Measurements from ENCODE around the gene MRPL52. TPM values are rescaled to one million over a fixed set of nuclear protein-coding genes. Genes with fewer than 3 reads are reported as not detected.

MRPL52 gene
- total and polyA plus RNA-seq, 10 of the 15 experiments (the other 5 are each of a cell fraction or from before 2014, with no cell fraction given) = 51.7 to 541 (median 142) TPM

- RAD21 ChIA-PET (ENCODE audit: unreplicated experiment) = interaction anchor here (0.8 to 14.2 kb wide), 8 partner anchors 8 to 58 kb away, joined by 3 to 219 read pairs (median 4); partner anchors contain the start of gene SLC7A7
- SMC1A ChIA-PET (ENCODE audit: uncharacterized antibody, unreplicated experiment) = interaction anchor here (1.2 to 20.3 kb wide), 6 partner anchors 6 to 233 kb away, joined by 4 to 395 read pairs (median 27); partner anchors contain the start of genes OXA1L and SLC7A7
These were observed 26.1 kb upstream of the MRPL52 start for GRCh38 chr14:22803687-22803974.

More at GRCh38 chr14:22803687-22803974, 26.1 kb upstream of the MRPL52 start:
- Histone ChIP-seq H3K36me3 (ENCODE audit: control insufficient read depth in 2 of 2, insufficient read depth in 2 of 2, low read length in 1 of 2) (peaks cover 0 to 2% of the 10 kb centered on the region in 2 experiments; a peak in 2 of 4 replicates), H4K20me1 (ENCODE audit: control insufficient read depth, insufficient read depth) (no peaks in the 10 kb centered on the region), H3K27me3 (replicated peaks in 1 of 2; ENCODE audit: control insufficient read depth in 2 of 2, insufficient read depth in 2 of 2, low read length in 1 of 2) (no peaks in the 10 kb centered on the region), H3K27ac (ENCODE audit: control insufficient read depth, insufficient read depth) (peak overlapping the region; percentile 98), H3K79me2 (ENCODE audit: control insufficient read depth, insufficient read depth, low read length) (peaks cover 33% of the 10 kb centered on the region), H3K4me2 (ENCODE audit: control insufficient read depth, insufficient read depth) (peak overlapping the region; percentile 93), H3K4me3 (peak overlapping the region; percentile 61), H2AFZ (ENCODE audit: control insufficient read depth, low read depth, low read length) (no peak overlapping the region), H3K9ac (ENCODE audit: control insufficient read depth, insufficient read depth, low read length) (peak overlapping the region; percentile 72), H3K9me3 (replicated peaks; ENCODE audit: control insufficient read depth, insufficient read depth, low read length) (no peaks in the 10 kb centered on the region), H3K4me1 (ENCODE audit: control insufficient read depth, insufficient read depth, low read length) (peaks cover 53% of the 10 kb centered on the region)
- ChIA-PET CTCF (interaction anchor here (0.8 to 5.8 kb wide), 9 partner anchors 8 to 126 kb away, joined by 3 to 29 read pairs (median 4); no protein-coding TSS in a partner anchor), POLR2A (interaction anchor here (0.5 to 17.5 kb wide), 5 partner anchors 10 to 157 kb away, joined by 3 to 245 read pairs (median 11); partner anchors contain the start of gene SLC7A7)
- FAIRE-seq (no peak), DNase-seq (ENCODE audit: low read depth, low spot score) (no peak), ATAC-seq (peak; percentile 74)
- in situ Hi-C loops (cut with MboI) (no loop called here), intact Hi-C loops (cut with micrococcal nuclease; ENCODE audit: unreplicated experiment) (no loop called here)
- 1% methylated on average over 3 of the region's 3 CpGs for WGBS (ENCODE audit: insufficient coverage, insufficient replicate concordance, low lambda C conversion rate, missing lambda C conversion rate)
- TF ChIP-seq CBX3 (IDR thresholded peaks at IDR 0.05; ENCODE audit: borderline replicate concordance, low read depth) (no peak), IKZF1 (conservative IDR thresholded peaks at IDR 0.05) (no peak), POLR2AphosphoS5 (IDR thresholded peaks at IDR 0.05; ENCODE audit: low read length) (peak; percentile 49; the same call in 1 of the 2 replicates), POU2F2 (IDR thresholded peaks at IDR 0.05; ENCODE audit: borderline replicate concordance, low read depth, low read length) (0 out of 3 replicates have a peak, but pooled peaks have one; percentile 4), PRDM15 (CRISPR knock-in tag; IDR thresholded peaks at IDR 0.05) (no peak), TAF1 (IDR thresholded peaks at IDR 0.05; ENCODE audit: borderline replicate concordance, low read depth, low read length) (no peak), POLR2A (IDR thresholded peaks at IDR 0.05; ENCODE audit: low read depth, low read length) (peak; percentile 52; the same call in 1 of the 2 replicates), JUND (IDR thresholded peaks at IDR 0.05; ENCODE audit: low read depth, low read length) (no peak), YY1 (IDR thresholded peaks at IDR 0.05; ENCODE audit: low read depth, low read length) (0 out of 2 replicates have a peak, but pooled peaks have one; percentile 30), ZNF274 (IDR thresholded peaks at IDR 0.05; ENCODE audit: insufficient read depth, insufficient read length) (no peak), TCF12 (IDR thresholded peaks at IDR 0.05; ENCODE audit: low read depth, low read length) (0 out of 2 replicates have a peak, but pooled peaks have one; percentile 42), RUNX3 (IDR thresholded peaks at IDR 0.05; ENCODE audit: low read length) (no peak), ATF2 (IDR thresholded peaks at IDR 0.05; ENCODE audit: low read length) (no peak), MEF2B (IDR thresholded peaks at IDR 0.05; ENCODE audit: partially characterized antibody, poor library complexity, severe bottlenecking) (peak; percentile 6)
- TF ChIP-seq, protein P1, sequence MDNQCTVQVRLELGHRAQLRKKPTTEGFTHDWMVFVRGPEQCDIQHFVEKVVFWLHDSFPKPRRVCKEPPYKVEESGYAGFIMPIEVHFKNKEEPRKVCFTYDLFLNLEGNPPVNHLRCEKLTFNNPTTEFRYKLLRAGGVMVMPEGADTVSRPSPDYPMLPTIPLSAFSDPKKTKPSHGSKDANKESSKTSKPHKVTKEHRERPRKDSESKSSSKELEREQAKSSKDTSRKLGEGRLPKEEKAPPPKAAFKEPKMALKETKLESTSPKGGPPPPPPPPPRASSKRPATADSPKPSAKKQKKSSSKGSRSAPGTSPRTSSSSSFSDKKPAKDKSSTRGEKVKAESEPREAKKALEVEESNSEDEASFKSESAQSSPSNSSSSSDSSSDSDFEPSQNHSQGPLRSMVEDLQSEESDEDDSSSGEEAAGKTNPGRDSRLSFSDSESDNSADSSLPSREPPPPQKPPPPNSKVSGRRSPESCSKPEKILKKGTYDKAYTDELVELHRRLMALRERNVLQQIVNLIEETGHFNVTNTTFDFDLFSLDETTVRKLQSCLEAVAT (IDR thresholded peaks at IDR 0.05) = no peak
- TF ChIP-seq, protein P2, sequence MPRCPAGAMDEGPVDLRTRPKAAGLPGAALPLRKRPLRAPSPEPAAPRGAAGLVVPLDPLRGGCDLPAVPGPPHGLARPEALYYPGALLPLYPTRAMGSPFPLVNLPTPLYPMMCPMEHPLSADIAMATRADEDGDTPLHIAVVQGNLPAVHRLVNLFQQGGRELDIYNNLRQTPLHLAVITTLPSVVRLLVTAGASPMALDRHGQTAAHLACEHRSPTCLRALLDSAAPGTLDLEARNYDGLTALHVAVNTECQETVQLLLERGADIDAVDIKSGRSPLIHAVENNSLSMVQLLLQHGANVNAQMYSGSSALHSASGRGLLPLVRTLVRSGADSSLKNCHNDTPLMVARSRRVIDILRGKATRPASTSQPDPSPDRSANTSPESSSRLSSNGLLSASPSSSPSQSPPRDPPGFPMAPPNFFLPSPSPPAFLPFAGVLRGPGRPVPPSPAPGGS (IDR thresholded peaks at IDR 0.05; ENCODE audit: borderline replicate concordance, insufficient read depth, low read depth, low read length, poor library complexity, severe bottlenecking) = no peak
- TSS peak; percentile 97 for BruUV-seq (replicated peaks)
